GM20431 (cell line): ENCODE results near the gene OR4E2.
"Not testable (repeated sequence)": the region's sequence is repeated elsewhere in the genome, so short reads cannot be mapped to it uniquely, and the experiment has no call there.

Experiments
- in situ Hi-C: fragments of 300-500 bp; cut with MseI, MboI; formaldehyde crosslinking; loops from one replicate; pipeline ENCODE4 v1.15.0; 2020; ENCODE audit warnings: low sequenced_read_pairs; ENCODE audit not compliant: unreplicated experiment

The OR4E2 gene

DNA sequence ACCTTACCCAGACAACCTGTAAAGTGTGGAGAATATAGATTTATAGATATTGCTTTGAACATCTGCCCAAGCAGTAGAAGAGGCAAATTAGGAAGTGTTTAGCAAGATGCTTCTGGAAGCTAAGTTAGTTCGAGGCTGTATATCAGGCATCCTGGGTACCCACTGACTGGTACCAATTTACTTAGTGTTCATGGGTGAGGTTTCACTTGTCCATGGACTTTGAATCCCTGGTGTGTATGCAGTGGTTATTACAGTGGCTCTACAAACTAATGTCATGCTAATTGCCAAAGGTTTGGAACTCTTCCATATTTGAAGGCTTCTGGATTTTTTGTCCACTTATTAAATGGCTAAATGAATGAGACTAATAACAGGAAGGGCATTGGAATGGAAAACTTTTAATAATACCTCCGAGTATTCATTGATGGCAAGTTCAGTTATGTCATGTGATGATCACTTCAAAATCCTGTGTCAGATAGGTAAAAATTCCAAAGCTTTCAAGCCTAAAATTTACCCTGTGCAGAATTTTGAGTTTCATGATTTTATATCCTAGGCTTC, at the start of gene OR4E2:
Gene OR4E2, plus strand, starts transcription at position 505 of the 555 bp plus-strand sequence. CDS start 11,248 bp downstream, outside the sequence.
- in situ Hi-C loops = no loop called here

- in situ Hi-C loops = no loop called here
These were observed 41.3 kb upstream of the OR4E2 start for GRCh38 chr14:21612324-21612723.

GRCh38 chr14:21614240-21614639, 39.4 kb upstream of the OR4E2 start:
- in situ Hi-C loops = no loop called here

DNA sequence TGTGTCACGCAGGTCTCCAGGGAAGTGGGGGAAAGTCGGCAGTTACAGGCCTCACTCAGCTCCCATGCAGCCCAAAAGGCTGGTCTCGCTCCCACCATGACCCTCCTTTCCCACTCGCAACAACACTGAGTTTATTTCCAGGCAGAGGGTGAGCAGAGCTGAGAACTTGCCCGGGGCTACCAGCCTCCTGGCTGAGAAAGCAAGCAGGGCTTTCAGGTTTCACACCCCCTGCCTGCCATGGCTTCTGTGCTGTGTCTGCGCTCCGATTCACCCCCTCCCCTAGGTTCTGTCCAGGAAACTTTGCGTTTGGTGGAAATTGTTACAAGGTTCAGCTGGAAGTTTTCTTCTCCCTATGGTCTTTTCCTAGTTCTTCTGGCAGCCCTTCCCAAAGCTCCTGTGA, 36.0 kb upstream of the OR4E2 start:
- in situ Hi-C loops = no loop called here

DNA sequence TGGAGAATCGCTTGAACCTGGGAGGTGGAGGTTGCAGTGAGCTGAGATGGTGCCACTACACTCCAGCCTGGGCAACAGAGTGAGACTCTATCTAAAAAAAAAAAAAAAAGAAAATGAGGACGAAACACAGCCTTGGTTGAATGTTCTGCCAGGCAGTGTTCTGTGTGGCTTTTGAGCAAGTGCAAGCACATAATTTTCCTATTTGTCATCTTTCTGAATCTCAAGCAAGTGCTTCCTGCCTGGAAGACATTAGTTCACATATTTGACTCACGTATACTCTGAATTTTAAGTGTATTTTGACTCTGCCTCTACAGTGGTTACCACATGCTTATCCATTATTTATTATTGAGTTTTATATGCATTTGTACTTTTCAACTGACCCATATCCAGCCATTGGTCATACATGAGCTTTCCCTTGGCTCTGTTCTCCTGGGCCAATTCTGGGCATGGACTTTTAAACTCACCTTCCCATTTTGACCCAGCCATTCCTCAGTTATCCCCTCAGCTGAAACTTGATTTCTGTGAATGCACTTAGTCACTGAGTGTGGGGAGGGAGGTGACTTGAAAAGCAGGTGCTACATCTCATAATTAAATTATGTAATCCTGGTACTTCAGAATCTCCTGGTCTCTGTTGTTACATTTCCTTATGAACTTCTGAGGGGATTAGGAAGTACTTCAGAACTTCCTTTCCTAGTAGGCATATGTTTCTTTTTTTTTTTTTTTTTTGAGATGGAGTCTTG, 27.0 kb upstream of the OR4E2 start:
- in situ Hi-C loops = no loop called here

GRCh38 chr14:21630503-21630902, 23.1 kb upstream of the OR4E2 start:
- in situ Hi-C loops = not testable (repeated sequence)

GRCh38 chr14:21631084-21631483, 22.6 kb upstream of the OR4E2 start:
- in situ Hi-C loops = no loop called here

GRCh38 chr14:21634840-21635239, 18.8 kb upstream of the OR4E2 start, which contains the start of gene OR10G2:
Gene OR10G2, minus strand, starts transcription at chr14:21634940. Its CDS starts 98 bp downstream, at chr14:21634842.
- in situ Hi-C loops = no loop called here

DNA sequence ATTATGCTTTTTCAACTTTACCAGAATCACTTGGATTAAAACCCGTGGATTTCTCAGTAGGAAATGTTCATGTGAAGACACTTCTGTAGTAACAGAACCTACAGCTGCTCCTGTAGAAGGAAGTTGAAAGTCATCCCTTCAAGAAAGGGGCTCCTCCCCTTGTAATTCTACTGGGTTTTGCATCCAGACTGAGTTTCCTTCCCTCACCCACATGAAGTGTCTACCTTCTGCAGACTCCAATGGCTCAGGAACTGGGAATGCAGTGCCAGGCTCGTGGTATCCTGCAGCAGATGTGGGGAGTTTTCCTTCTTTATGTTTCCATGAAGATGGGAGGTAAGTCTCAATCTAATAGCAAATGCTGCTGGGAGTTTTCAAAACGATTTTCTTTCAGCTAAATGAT, 11.0 kb upstream of the OR4E2 start:
- in situ Hi-C loops = no loop called here

DNA sequence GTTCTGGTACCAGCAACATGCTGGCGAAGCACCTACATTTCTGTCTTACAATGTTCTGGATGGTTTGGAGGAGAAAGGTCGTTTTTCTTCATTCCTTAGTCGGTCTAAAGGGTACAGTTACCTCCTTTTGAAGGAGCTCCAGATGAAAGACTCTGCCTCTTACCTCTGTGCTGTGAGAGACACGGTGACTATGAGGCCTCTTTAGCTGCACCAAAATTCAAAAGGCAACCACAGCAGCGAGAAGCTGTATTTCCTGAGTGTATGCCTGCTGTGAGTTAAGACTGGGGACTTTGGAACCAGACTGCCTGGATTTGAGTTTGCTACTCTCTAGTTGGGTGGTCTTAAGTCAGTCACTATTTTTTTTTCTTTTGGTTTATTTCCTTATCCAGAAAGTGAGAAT, 10.2 kb upstream of the OR4E2 start:
- in situ Hi-C loops = no loop called here

DNA sequence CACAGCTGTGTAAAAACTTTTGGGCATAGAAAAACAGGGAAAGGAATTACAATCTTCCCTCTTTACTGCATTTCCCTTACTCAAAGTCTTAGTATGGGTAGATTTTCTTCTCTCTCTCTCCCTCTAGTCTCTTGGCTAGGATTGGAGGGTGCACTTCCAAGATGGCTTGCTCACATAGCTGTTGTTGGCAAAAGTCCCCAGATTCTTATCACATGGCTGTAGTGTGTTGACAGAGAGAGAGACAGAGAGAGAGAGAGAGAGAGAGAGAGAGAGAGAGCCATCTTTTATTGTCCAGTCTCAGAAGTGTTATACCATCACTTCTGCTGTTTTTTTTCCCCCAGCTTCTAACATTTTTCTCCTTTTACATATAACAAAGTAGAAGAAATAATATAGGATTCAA, 6.3 kb upstream of the OR4E2 start:
- in situ Hi-C loops = no loop called here

- in situ Hi-C loops = no loop called here
These were observed 1.3 kb upstream of the OR4E2 start for GRCh38 chr14:21652209-21652808.

GRCh38 chr14:21654215-21654614, 580 bp downstream of the OR4E2 start:
- in situ Hi-C loops = no loop called here

DNA sequence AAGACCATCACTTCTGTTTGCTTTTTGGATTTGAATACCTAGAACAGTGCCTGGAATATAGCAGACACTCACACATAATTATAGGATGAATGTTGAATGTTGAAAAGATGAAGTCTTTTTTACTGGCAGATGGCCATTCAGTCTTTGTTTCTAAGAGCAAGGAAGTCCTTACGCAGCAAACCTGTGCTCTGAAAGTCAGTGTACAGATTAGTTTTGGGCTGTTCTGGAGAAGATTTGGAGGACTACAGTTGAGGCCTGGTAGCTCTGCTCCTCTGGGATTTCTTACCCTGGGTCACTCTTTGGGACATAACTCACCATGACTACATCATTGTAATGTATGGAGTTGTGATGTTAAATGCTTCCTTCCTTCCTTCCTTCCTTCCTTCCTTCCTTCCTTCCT, 3.3 kb downstream of the OR4E2 start:
- in situ Hi-C loops = no loop called here

GRCh38 chr14:21668377-21668776, 14.7 kb downstream of the OR4E2 start:
- in situ Hi-C loops = no loop called here

GRCh38 chr14:21669284-21669683, 15.6 kb downstream of the OR4E2 start:
- in situ Hi-C loops = no loop called here

GRCh38 chr14:21671371-21671770, 17.7 kb downstream of the OR4E2 start:
- in situ Hi-C loops = no loop called here

DNA sequence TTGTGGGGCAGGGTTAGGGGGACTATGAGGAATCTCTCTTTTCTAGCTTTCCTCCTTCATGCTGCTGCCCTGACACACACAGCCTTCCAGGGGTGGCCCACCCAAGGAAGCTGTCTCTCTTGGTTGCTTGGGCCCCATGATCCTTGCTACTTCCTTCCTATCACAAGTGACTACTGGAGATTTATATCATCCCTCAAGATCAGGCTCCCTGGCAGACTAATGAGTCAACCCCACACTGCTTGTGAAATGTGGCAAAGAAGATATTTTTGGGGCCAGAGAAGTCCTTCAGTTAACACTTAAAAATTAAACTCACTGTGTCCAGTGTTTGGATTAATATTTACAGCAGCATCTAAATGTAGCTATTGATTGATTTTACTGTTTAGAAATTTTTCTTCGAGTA, 18.5 kb downstream of the OR4E2 start:
- in situ Hi-C loops = no loop called here

GRCh38 chr14:21673718-21674117, 20.1 kb downstream of the OR4E2 start, which contains the start of gene OR4E1:
Gene OR4E1, minus strand, starts transcription at chr14:21673818. Its CDS starts 2,883 bp downstream, at chr14:21670935.
- in situ Hi-C loops = no loop called here

DNA sequence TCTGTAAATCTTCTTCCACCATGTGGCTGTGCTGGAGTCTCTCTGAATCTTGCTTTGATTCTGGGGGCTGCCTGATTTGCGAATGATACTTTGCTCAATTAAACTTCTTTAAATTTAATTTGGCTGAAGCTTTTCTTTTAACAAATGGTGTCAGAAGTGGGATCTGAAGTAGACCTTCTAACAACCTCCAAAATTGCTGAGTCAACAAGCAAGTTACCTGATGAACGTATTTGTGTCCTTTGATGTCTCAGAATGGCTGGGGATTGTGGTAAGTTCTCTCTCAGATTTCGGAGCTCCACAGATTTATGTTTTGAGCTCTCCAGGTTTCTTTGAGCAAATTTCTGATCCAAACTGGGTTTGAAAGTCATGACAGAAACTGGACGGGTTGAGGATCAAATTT, 21.9 kb downstream of the OR4E2 start:
- in situ Hi-C loops = no loop called here

- in situ Hi-C loops = no loop called here
These were observed 26.4 kb downstream of the OR4E2 start for GRCh38 chr14:21680072-21680471.
